Ishikawa (cell line): ENCODE results near the gene ZNF507.

Source experiments
- EP300 ChIP-seq: IDR thresholded peaks from 2 replicates; pipeline ENCODE4 v1.6.1; 2012; ENCODE audit warnings: borderline replicate concordance
- TF ChIP-seq, protein P1 (sequence below): IDR thresholded peaks from 2 replicates; pipeline ENCODE4 v1.6.1; 2012

DNA sequence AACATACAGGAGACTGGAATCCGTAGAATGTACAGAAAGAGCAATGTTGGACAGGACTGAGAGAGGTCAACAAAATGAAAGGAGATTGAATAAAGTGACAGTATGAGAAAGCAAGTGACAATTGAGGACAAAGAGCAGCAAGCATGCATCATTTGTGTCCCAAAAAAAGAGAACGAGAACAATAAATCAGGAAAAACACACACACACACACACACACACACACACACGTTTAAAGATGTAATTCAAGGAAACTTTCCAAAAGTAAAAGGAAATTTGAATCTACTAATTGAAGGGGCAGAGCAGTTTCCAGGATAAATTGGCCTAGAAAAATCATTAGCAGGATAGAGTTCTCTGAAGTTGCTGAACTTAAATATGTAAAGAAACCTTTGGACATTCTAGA, 77.0 kb downstream of the ZNF507 start:
- TF ChIP-seq, protein P1, sequence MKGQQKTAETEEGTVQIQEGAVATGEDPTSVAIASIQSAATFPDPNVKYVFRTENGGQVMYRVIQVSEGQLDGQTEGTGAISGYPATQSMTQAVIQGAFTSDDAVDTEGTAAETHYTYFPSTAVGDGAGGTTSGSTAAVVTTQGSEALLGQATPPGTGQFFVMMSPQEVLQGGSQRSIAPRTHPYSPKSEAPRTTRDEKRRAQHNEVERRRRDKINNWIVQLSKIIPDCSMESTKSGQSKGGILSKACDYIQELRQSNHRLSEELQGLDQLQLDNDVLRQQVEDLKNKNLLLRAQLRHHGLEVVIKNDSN: no peak
- TF ChIP-seq EP300: no peak
